A549 (cell line): Measurements from ENCODE around the gene METTL25B.

ENCODE experiments used
- POLR2A ChIP-seq: IDR thresholded peaks from 2 replicates; pipeline ENCODE4 v1.6.1; 2012; ENCODE audit warnings: mild to moderate bottlenecking, low read length
- RFX5 ChIP-seq: fragments of 450-650 bp; IDR thresholded peaks from 2 replicates; pipeline ENCODE4 v1.7.1; 2014; ENCODE audit warnings: antibody characterized with exemption, mild to moderate bottlenecking, moderate library complexity

DNA sequence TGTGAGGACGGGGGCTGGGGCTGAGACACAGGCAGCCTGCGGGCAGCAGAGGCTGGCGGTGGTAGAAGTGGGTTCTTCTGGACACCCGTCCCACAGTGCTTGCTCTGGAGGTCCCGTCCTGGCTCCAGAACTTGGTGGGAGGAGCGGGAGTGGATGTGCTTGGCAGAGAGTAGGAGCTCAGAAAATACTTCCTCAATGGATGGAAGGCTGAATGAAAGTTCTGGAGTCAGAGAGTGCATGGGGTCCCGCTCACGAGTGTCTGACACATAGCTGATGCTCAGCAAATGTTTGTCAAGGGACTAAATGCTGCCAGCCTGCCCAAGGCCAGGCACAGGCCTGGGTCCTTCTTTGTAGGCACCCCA lies 37.6 kb upstream of the METTL25B start:
- TF ChIP-seq POLR2A = no peak
- TF ChIP-seq RFX5 = no peak
